ENCODE results near the gene SPIN1.
A peak's percentile ranks its signal among the peaks of the same experiment; 100 is the strongest.

SPIN1 gene

GRCh38 chr9:88436379-88436778 lies 48.1 kb downstream of the SPIN1 start:
- DNase-seq (ENCODE audit: low read depth in 2 of 2) = no peak

DNA sequence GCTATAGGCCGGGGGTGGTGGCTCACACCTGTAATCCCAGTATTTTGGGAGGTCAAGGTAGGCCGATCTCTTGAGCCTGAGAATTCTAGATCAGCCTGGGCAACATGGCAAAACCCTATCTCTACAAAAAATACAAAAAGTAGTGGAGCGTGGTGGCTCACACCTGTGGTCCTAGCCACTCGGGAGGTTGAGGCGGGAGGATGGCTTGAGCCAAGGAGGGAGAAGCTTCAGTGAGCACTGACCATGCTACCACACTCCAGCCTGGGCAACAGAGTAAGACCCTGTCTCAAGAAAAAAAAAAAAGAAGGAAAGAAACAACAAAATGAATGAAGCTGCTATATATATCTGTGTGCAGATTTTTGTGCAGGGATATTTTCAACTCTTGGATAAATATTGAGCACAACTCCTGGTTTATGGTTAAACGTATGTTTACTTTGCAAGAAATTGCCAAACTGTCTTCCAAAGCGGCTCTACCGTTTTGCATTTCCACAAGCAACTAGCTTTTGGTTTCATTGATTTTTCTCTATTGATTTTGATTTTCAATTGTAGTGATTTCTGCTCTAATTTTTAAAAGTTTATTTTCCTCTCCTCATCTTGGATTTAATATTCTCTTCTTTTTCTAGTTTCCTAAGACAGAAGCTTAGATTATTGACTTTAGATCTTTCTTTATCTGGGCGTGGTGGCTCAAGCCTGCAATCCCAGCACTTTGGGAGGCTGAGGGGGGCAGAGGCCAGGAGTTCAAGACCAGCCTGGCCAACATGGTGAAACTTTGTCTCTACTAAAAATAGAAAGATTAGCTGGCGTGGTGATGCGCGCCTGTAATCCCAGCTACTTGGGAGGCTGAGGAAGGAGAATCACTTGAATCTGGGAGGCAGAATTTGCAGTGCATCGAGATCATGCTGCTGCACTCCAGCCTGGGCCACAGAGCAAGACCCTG lies 49.2 kb downstream of the SPIN1 start:
- DNase-seq (ENCODE audit: low read depth in 2 of 2) = no peak

GRCh38 chr9:88438811-88439210 lies 50.6 kb downstream of the SPIN1 start:
- DNase-seq (ENCODE audit: low read depth in 2 of 2) = no peak

DNA sequence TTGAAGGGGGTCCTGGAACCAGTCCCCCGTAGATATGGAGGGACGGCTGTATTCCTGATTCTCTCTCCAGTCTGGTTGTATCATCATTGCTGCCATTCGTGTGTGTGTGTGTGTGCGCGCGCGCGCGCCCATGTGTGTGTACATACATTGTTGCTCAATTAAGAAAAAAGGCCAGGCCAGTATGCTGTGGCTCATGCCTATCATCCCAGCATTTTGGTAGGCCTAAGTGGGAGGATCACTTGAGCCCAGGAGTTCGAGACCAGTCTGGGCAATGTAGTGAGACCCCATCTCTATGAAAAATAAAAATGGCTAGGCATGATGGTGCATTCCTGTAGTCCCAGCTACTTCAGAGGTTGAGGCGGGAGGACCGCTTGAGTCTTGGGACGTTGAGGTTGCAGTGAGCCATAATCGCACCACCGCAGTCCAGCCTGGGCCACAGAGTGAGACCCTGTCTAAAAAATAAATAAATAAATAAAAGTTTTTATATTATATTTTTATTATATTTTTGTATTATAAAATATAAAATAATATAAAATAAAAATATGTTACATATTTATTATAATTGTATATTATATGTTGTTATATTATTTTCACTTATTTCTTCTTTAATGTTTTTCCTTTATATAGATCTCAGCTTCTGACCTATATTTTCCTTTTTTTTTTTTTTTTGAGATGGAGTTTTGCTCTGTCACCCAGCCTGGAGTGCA lies 53.2 kb downstream of the SPIN1 start:
- DNase-seq (ENCODE audit: low read depth in 2 of 2) = no peak

GRCh38 chr9:88443480-88444113 lies 55.4 kb downstream of the SPIN1 start:
- DNase-seq (ENCODE audit: low read depth in 2 of 2) = no peak

- no peak for DNase-seq (ENCODE audit: low read depth in 2 of 2)
Observed at GRCh38 chr9:88446728-88447127, 58.5 kb downstream of the SPIN1 start.

GRCh38 chr9:88447431-88447830 lies 59.2 kb downstream of the SPIN1 start:
- no peak for DNase-seq (ENCODE audit: low read depth in 2 of 2)

DNA sequence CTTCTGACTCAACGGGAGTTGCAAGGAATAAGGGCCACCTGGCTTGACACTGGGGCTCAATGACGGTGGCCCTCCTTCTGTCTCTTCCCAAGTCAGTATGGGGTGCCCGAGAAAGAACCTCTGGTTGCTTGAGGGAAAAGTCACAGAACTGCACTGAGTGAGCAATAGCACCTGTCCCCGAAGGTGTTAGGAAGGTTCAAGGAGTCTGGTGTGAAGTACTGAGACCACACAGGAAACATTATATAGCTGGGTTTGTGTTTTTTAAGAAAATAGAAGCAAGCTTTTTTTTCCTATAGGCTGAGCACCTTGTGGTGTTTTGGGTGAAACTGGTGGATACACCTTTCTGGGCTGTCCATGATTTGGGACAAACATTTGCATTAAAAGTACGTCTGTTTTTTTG lies 62.9 kb downstream of the SPIN1 start:
- DNase-seq (ENCODE audit: low read depth in 2 of 2) = no peak

- DNase-seq (ENCODE audit: low read depth in 2 of 2) = no peak
Observed at GRCh38 chr9:88458716-88459465, 70.6 kb downstream of the SPIN1 start.

GRCh38 chr9:88460587-88461332 lies 72.5 kb downstream of the SPIN1 start:
- peak in 1 of 2 donors; percentile 18 for DNase-seq (ENCODE audit: low read depth in 2 of 2)

- no peak for DNase-seq (ENCODE audit: low read depth in 2 of 2)
Observed at GRCh38 chr9:88462191-88462590, 73.9 kb downstream of the SPIN1 start.

- no peak for DNase-seq (ENCODE audit: low read depth in 2 of 2)
Observed at GRCh38 chr9:88464851-88465250, 76.6 kb downstream of the SPIN1 start.

- no peak for DNase-seq (ENCODE audit: low read depth in 2 of 2)
Observed at GRCh38 chr9:88468226-88468625, 80.0 kb downstream of the SPIN1 start.

- no peak for DNase-seq (ENCODE audit: low read depth in 2 of 2)
Observed at GRCh38 chr9:88476491-88477271, 88.4 kb downstream of the SPIN1 start.

- DNase-seq (ENCODE audit: low read depth in 2 of 2) = no peak
Observed at GRCh38 chr9:88477300-88477751, 89.1 kb downstream of the SPIN1 start.

- DNase-seq (ENCODE audit: low read depth in 2 of 2) = no peak
Observed at GRCh38 chr9:88478246-88478645, 90.0 kb downstream of the SPIN1 start.

- DNase-seq (ENCODE audit: low read depth in 2 of 2) = no peak
Observed at GRCh38 chr9:88481933-88482332, 93.7 kb downstream of the SPIN1 start.

DNA sequence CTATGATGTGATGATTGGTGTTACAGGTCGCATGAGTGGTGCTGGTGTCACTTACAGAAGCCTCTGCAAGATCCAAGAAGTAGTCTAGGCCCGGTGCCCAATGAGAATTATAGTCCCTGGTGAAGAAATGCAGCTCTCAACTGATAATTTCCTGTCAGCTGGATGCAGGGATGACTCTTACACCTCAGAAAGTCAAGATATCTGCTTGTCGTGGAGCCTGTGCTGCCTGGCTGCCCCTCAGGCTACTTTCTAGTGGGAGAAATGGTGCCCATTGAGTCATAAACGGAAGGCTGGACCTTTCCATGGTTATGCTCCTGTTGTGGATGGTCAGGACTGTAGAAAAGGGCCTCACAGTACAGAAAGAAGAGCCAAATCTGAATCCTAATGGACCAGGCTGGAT lies 99.9 kb downstream of the SPIN1 start:
- DNase-seq (ENCODE audit: low read depth in 2 of 2) = no peak

GRCh38 chr9:88494983-88495721 lies 106.9 kb downstream of the SPIN1 start:
- no peak for DNase-seq (ENCODE audit: low read depth in 2 of 2)
